ENCODE measurements around the gene SLC7A14.

SLC7A14 gene

DNA sequence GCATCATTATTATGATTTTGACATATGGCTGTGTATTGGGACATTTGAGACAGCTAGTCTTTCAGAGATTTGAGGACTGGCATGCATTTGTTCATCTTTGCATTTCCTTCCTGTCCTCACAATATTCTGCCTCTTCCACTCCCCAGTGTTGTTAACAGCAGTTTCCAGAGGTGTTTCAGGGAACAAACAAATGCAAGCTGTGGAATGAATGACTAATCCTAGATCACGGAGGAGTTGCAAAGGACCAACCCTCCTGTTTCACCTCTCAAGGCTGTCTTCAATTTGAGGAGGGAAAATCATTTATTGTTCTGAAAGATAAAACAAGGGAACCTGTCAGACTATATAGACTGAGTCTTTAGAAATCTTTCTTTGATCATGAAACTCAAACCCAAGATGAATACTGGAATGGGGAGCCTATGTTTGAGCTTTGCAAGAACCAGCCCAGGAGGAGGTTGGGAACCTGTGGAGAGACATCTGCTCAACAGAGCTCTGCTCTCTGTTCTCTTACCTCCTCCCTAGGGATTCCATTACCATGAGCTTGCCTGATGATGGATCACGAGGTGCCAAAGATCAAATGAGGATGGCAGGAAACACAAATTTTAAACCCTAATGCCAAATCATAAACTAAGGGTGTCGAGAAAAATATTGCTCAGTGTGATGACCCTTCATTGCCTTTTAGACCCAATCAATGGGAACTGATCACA, 68.5 kb downstream of the SLC7A14 start:
- Histone ChIP-seq H3K36me3 (ENCODE audit: low read length) (no peaks in the 10 kb centered on the region), H3K9ac (ENCODE audit: low read length) (no peak overlapping the region), H2AFZ (ENCODE audit: low read depth, low read length, severe bottlenecking) (no peak overlapping the region), H3F3A (ENCODE audit: insufficient read depth) (no peaks in the 10 kb centered on the region), H3K4me3 (ENCODE audit: insufficient read depth, low read length, poor library complexity, severe bottlenecking) (no peak overlapping the region), H3K79me2 (ENCODE audit: insufficient read depth, low read length) (no peaks in the 10 kb centered on the region), H3K4me2 (ENCODE audit: low read depth, low read length, poor library complexity, severe bottlenecking) (no peak overlapping the region), H3K9me3 (ENCODE audit: insufficient read depth, low read length) (no peaks in the 10 kb centered on the region), H3K9me2 (replicated peaks; ENCODE audit: insufficient read depth, low read length) (no peaks in the 10 kb centered on the region), H3K27ac (ENCODE audit: low read depth, low read length) (no peak overlapping the region), H3K27me3 (ENCODE audit: low read length) (no peaks in the 10 kb centered on the region), H4K20me1 (ENCODE audit: low read depth, low read length) (no peaks in the 10 kb centered on the region)
- TF ChIP-seq, protein P1, sequence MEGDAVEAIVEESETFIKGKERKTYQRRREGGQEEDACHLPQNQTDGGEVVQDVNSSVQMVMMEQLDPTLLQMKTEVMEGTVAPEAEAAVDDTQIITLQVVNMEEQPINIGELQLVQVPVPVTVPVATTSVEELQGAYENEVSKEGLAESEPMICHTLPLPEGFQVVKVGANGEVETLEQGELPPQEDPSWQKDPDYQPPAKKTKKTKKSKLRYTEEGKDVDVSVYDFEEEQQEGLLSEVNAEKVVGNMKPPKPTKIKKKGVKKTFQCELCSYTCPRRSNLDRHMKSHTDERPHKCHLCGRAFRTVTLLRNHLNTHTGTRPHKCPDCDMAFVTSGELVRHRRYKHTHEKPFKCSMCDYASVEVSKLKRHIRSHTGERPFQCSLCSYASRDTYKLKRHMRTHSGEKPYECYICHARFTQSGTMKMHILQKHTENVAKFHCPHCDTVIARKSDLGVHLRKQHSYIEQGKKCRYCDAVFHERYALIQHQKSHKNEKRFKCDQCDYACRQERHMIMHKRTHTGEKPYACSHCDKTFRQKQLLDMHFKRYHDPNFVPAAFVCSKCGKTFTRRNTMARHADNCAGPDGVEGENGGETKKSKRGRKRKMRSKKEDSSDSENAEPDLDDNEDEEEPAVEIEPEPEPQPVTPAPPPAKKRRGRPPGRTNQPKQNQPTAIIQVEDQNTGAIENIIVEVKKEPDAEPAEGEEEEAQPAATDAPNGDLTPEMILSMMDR (IDR thresholded peaks at IDR 0.05; ENCODE audit: insufficient read depth, low read length, poor library complexity, severe bottlenecking) = no peak
- no peak for TF ChIP-seq EZH2phosphoT487 (conservative IDR thresholded peaks at IDR 0.05; ENCODE audit: low read length)

DNA sequence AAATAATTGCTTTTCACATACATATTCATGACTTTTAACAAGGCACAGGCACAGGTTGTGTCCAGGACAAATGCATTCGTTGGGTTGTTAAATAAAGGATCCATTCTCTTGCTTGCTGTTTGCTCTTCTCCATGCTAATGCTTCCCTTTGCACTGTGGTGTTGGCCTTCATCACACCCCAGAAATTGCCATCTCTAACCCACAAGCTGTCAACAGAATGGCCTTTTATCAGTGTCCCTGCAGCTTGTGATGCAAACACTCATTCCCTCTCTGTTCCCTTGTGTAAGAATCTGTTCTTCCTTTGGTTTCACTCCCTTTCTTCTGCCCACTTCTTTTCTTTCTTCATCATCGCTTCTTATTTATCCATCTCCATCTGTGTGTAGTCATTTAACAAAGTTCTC, 72.2 kb downstream of the SLC7A14 start:
- Histone ChIP-seq H3K27me3 (ENCODE audit: low read length) (no peaks in the 10 kb centered on the region), H3F3A (ENCODE audit: insufficient read depth) (no peaks in the 10 kb centered on the region), H3K4me2 (ENCODE audit: low read depth, low read length, poor library complexity, severe bottlenecking) (no peak overlapping the region), H4K20me1 (ENCODE audit: low read depth, low read length) (no peaks in the 10 kb centered on the region), H3K9me2 (replicated peaks; ENCODE audit: insufficient read depth, low read length) (no peaks in the 10 kb centered on the region), H3K36me3 (ENCODE audit: low read length) (no peaks in the 10 kb centered on the region), H3K9me3 (ENCODE audit: insufficient read depth, low read length) (no peaks in the 10 kb centered on the region), H2AFZ (ENCODE audit: low read depth, low read length, severe bottlenecking) (no peak overlapping the region), H3K4me3 (ENCODE audit: insufficient read depth, low read length, poor library complexity, severe bottlenecking) (no peak overlapping the region), H3K79me2 (ENCODE audit: insufficient read depth, low read length) (no peaks in the 10 kb centered on the region), H3K27ac (ENCODE audit: low read depth, low read length) (no peak overlapping the region), H3K9ac (ENCODE audit: low read length) (no peak overlapping the region)
- TF ChIP-seq, protein P1 (IDR thresholded peaks at IDR 0.05; ENCODE audit: insufficient read depth, low read length, poor library complexity, severe bottlenecking) = no peak
- TF ChIP-seq EZH2phosphoT487 (conservative IDR thresholded peaks at IDR 0.05; ENCODE audit: low read length) = no peak

DNA sequence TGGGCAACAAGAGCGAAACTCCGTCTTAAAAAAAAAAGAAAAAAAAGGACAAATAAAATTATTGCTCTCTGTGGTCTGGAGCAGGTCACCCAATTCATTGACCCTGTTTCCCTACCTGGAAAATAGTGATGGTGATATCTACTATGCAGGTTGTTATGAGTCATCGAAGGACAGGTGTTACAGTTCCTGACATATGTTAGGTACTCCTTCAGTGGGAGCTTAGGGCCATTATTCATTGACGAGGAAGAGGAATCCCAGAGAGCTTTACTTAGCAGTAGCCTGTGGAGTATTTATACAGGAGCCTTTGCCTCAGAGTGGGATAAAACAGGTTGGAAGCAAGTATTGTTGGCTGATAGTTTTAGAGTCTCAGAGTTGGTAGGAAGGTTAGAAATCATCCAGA, 74.5 kb downstream of the SLC7A14 start:
- Histone ChIP-seq H3K79me2 (ENCODE audit: insufficient read depth, low read length) (no peaks in the 10 kb centered on the region), H3K27ac (ENCODE audit: low read depth, low read length) (no peak overlapping the region), H3K9ac (ENCODE audit: low read length) (no peak overlapping the region), H3K4me2 (ENCODE audit: low read depth, low read length, poor library complexity, severe bottlenecking) (no peak overlapping the region), H4K20me1 (ENCODE audit: low read depth, low read length) (no peaks in the 10 kb centered on the region), H3K27me3 (ENCODE audit: low read length) (no peaks in the 10 kb centered on the region), H3K36me3 (ENCODE audit: low read length) (no peaks in the 10 kb centered on the region), H3K9me2 (replicated peaks; ENCODE audit: insufficient read depth, low read length) (no peaks in the 10 kb centered on the region), H3F3A (ENCODE audit: insufficient read depth) (no peaks in the 10 kb centered on the region), H3K9me3 (ENCODE audit: insufficient read depth, low read length) (no peaks in the 10 kb centered on the region), H3K4me3 (ENCODE audit: insufficient read depth, low read length, poor library complexity, severe bottlenecking) (no peak overlapping the region), H2AFZ (ENCODE audit: low read depth, low read length, severe bottlenecking) (no peak overlapping the region)
- TF ChIP-seq, protein P1 (IDR thresholded peaks at IDR 0.05; ENCODE audit: insufficient read depth, low read length, poor library complexity, severe bottlenecking) = no peak
- TF ChIP-seq EZH2phosphoT487 (conservative IDR thresholded peaks at IDR 0.05; ENCODE audit: low read length) = no peak
